ENCODE data around the gene GDPD1.

- TF ChIP-seq CTCF (IDR thresholded peaks at IDR 0.05) (no peak), EZH2 (IDR thresholded peaks at IDR 0.05; ENCODE audit: borderline replicate concordance, insufficient read depth, low read depth, low read length, poor library complexity, severe bottlenecking) (no peak)
These were observed 3.5 kb downstream of the GDPD1 start for GRCh38 chr17:59223813-59224212.

Data from B cell (primary cell).